ENCODE results near the gene GLDN. TPM values are rescaled to one million over a fixed set of nuclear protein-coding genes. Genes with fewer than 3 reads are reported as not detected.

GLDN gene
- total and polyA plus RNA-seq, 7 donors: 0.46 to 5.5 (median 1.4) TPM; not detected in 1

GRCh38 chr15:51350723-51351122, 9.3 kb downstream of the GLDN start:
- H3K4me1 ChIP-seq: peaks cover 0 to 14% (median 6%) of the 10 kb centered on the region in 4 donors
- intact Hi-C loops (cut with DNase I): no loop called here
- DNase-seq: no peak
- no peaks in the 10 kb centered on the region for H3K9me3 ChIP-seq
- TF ChIP-seq POLR2A (IDR thresholded peaks at IDR 0.05): no peak
- no peak for TF ChIP-seq CTCF (IDR thresholded peaks at IDR 0.05)
- no peak for TF ChIP-seq EP300 (IDR thresholded peaks at IDR 0.05)
- TF ChIP-seq POLR2AphosphoS5 (IDR thresholded peaks at IDR 0.05): no peak
- no peaks in the 10 kb centered on the region for H3K36me3 ChIP-seq
- H3K27me3 ChIP-seq: no peaks in the 10 kb centered on the region
- H3K27ac ChIP-seq: no peak overlapping the region
- 91 to 96% methylated on average over 3 of the region's 3 CpGs for WGBS, 2 donors
- H3K4me3 ChIP-seq: no peak overlapping the region

GRCh38 chr15:51353976-51354375, 12.5 kb downstream of the GLDN start:
- intact Hi-C loops (cut with DNase I): no loop called here
- no peaks in the 10 kb centered on the region for H3K9me3 ChIP-seq
- TF ChIP-seq CTCF (IDR thresholded peaks at IDR 0.05): no peak
- no peak for TF ChIP-seq POLR2A (IDR thresholded peaks at IDR 0.05)
- TF ChIP-seq POLR2AphosphoS5 (IDR thresholded peaks at IDR 0.05): no peak
- no peak for TF ChIP-seq EP300 (IDR thresholded peaks at IDR 0.05)
- DNase-seq: no peak
- H3K36me3 ChIP-seq: no peaks in the 10 kb centered on the region
- no peaks in the 10 kb centered on the region for H3K27me3 ChIP-seq
- peaks cover 0 to 11% (median 5%) of the 10 kb centered on the region in 4 donors for H3K4me1 ChIP-seq
- WGBS, 2 donors: 35 to 71% methylated on average over 2 of the region's 2 CpGs
- H3K27ac ChIP-seq: no peak overlapping the region
- H3K4me3 ChIP-seq: no peak overlapping the region

- TF ChIP-seq CTCF (IDR thresholded peaks at IDR 0.05) (no peak), POLR2A (IDR thresholded peaks at IDR 0.05) (no peak), EP300 (IDR thresholded peaks at IDR 0.05) (no peak), POLR2AphosphoS5 (IDR thresholded peaks at IDR 0.05) (no peak)
- intact Hi-C loops (cut with DNase I): no loop called here
- DNase-seq: no peak
- no peaks in the 10 kb centered on the region for H3K27me3 ChIP-seq
- no peaks in the 10 kb centered on the region for H3K36me3 ChIP-seq
- H3K4me1 ChIP-seq: peaks cover 0 to under 1% (median 0%) of the 10 kb centered on the region in 4 donors
- no peak overlapping the region for H3K4me3 ChIP-seq
- H3K27ac ChIP-seq: no peak overlapping the region
- WGBS, 2 donors: 90 to 92% methylated on average over 1 of the region's 1 CpG
- H3K9me3 ChIP-seq: no peaks in the 10 kb centered on the region
Measured at GRCh38 chr15:51355096-51355495, 13.6 kb downstream of the GLDN start.

GRCh38 chr15:51356147-51356546, 14.7 kb downstream of the GLDN start:
- no peak for DNase-seq
- Histone ChIP-seq H3K27me3 (no peaks in the 10 kb centered on the region), H3K4me3 (no peak overlapping the region), H3K9me3 (no peaks in the 10 kb centered on the region), H3K27ac (no peak overlapping the region), H3K36me3 (no peaks in the 10 kb centered on the region), H3K4me1 (no peaks in the 10 kb centered on the region)
- intact Hi-C loops (cut with DNase I): no loop called here
- TF ChIP-seq POLR2AphosphoS5 (IDR thresholded peaks at IDR 0.05) (no peak), POLR2A (IDR thresholded peaks at IDR 0.05) (no peak), CTCF (IDR thresholded peaks at IDR 0.05) (no peak), EP300 (IDR thresholded peaks at IDR 0.05) (no peak)
- 86 to 97% methylated on average over 5 of the region's 5 CpGs for WGBS, 2 donors

- Histone ChIP-seq H3K9me3 (no peaks in the 10 kb centered on the region), H3K4me1 (no peaks in the 10 kb centered on the region), H3K27ac (no peak overlapping the region), H3K27me3 (no peaks in the 10 kb centered on the region), H3K4me3 (no peak overlapping the region), H3K36me3 (no peaks in the 10 kb centered on the region)
- 87 to 88% methylated on average over 6 of the region's 6 CpGs for WGBS, 2 donors
- TF ChIP-seq POLR2A (IDR thresholded peaks at IDR 0.05): no peak
- no peak for TF ChIP-seq EP300 (IDR thresholded peaks at IDR 0.05)
- no peak for TF ChIP-seq CTCF (IDR thresholded peaks at IDR 0.05)
- TF ChIP-seq POLR2AphosphoS5 (IDR thresholded peaks at IDR 0.05): no peak
- intact Hi-C loops (cut with DNase I): no loop called here
- no peak for DNase-seq
Measured at GRCh38 chr15:51356983-51357382, 15.5 kb downstream of the GLDN start.

Data from sigmoid colon (tissue), 7 donors.